ENCODE data around the gene AOPEP.
"Not testable (repeated sequence)": the region's sequence is repeated elsewhere in the genome, so short reads cannot be mapped to it uniquely, and the experiment has no call there.

AOPEP gene

DNA sequence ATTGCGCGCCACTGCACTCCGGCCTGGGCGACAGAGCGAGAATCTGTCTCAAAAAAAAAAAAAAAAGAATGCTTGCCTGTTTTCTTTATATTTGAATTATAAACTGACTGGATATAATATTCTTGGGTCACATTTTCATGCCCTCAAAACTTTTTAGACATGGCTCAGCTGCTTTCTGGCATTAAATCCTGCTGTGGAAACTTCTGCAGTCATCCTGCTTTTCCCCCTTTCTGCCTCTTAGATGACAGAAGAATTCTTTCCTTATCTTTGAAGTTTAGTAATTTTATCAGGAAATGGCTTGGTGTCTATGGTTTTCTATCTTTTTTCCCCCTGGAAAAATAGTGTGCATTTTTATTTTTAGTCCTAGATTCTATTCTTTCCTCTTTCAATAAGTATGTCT lies 234.5 kb downstream of the AOPEP start:
- H3K4me3 ChIP-seq (ENCODE audit: low read depth, low read length) = no peak overlapping the region
- no peak for DNase-seq (ENCODE audit: low read depth)

DNA sequence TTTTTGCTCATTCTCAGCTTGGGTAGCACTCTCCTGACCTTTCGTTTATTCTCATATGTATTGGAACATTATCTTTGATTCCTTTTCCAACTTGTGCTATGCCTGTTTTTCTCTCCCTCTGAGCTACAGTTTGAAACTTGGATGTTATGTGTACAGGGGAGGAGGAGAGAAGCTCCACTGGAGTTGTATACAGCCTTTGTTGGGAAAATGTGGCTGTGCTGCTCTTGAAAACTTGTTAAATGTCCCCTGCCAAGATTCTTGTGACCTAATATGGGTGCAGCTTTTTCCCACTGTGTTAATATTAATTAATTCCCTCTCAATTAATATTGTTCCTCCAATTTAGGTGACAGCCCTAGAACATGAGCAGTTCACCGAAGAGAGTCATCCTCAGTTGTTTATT lies 235.4 kb downstream of the AOPEP start:
- DNase-seq (ENCODE audit: low read depth) = no peak
- H3K4me3 ChIP-seq (ENCODE audit: low read depth, low read length) = no peak overlapping the region

DNA sequence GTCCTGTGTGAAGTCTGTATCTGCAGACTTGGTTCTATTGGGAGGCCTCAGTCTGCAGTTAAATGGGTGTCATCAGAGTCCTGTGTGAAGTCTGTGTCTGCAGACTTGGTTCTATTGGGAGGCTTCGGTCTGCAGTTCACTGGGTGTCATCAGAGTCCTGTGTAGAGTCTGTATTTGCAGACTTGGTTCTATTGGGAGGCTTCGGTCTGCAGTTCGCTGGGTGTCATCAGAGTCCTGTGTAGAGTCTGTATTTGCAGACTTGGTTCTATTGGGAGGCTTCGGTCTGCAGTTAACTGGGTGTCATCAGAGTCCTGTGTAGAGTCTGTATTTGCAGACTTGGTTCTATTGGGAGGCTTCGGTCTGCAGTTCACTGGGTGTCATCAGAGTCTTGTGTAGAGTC lies 239.1 kb downstream of the AOPEP start:
- not testable (repeated sequence) for H3K4me3 ChIP-seq (ENCODE audit: low read depth, low read length); DNase-seq (ENCODE audit: low read depth)

DNA sequence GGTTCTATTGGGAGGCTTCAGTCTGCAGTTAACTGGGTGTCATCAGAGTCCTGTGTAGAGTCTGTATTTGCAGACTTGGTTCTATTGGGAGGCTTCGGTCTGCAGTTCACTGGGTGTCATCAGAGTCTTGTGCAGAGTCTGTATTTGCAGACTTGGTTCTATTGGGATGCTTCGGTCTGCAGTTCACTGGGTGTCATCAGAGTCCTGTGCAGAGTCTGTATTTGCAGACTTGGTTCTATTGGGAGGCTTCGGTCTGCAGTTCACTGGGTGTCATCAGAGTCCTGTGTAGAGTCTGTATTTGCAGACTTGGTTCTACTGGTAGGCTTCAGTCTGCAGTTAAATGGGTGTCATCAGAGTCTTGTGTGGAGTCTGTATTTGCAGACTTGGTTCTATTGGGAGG lies 239.5 kb downstream of the AOPEP start:
- H3K4me3 ChIP-seq (ENCODE audit: low read depth, low read length); DNase-seq (ENCODE audit: low read depth): not testable (repeated sequence)

DNA sequence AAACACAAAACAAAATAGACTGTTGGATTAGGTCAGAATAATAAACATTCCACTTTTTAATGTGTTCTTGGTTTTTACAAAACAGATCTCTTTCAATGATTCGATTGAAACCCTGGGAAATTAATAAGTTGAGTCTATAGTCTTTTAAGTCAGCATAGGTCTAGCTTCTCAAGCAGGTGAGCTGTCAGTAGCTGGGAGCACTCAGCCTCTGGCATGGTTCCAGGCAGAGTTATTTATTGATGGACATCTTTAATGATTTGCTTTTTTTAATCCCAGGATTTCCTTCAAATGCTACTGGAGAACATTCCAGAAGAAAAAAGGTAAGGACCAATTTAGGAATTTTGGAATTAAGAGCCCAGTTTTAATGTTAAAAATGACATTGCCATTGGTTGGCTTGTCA lies 241.0 kb downstream of the AOPEP start:
- H3K4me3 ChIP-seq (ENCODE audit: low read depth, low read length) = no peak overlapping the region
- DNase-seq (ENCODE audit: low read depth) = no peak

DNA sequence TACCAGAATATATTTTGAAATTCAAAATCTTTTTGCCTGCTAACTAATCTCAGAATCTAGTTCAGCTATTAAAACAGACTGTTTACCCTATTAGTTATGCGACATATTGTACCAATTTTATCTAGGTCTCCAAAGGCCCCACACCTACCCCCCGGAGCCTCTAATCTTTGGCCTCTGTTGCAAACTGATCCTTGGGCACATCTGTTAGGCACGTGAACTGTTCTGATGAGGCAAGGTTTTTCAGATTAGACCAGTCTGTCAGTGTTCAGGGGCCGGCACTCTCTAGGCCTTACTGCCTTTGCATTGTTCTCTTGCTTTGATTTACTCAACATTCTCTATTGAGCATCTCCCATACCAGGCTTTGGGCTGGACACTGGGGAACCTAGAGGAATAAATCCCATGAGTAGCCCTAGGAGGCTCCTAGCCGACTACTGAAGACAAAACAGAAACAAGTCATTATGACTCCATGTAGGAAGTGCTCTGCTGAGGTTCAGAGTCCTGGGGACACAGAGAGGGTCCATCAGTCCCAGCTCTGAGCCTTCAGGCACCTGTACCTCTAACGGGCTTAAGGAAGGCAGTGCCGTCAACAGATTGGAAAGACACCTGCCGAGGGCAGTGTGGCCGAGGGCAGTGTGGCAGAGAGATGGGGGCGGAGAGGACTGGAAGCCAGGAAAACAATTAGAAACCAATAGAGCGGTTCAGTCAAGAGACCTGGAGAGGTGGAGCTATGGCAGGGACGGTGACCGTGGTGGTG lies 245.1 kb downstream of the AOPEP start:
- DNase-seq (ENCODE audit: low read depth) = no peak
- H3K4me3 ChIP-seq (ENCODE audit: low read depth, low read length) = no peak overlapping the region

DNA sequence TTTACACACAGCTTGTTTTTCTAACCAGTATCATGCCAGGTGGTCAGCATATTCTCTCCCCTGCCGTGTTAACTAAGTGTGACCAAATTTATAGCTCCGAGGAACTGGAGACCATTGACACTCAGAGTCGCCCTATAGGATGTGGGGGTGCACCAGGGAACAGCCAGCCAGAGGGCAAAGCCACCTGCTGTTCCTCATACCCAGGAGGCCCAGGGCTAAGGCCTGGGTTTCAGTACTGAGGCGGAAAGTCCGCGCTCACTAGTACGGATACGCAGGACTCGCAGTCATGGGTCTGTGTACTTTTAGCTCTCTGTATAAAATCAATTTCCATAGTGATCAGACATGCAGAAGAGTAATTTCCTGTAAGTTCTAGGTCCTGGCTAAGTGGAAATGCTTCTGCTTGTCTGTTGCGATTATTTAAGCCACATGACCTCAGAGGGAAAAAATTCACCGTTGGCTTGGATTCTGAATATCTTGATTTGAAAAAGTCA lies 247.0 kb downstream of the AOPEP start:
- H3K4me3 ChIP-seq (ENCODE audit: low read depth, low read length) = no peak overlapping the region
- DNase-seq (ENCODE audit: low read depth) = no peak

DNA sequence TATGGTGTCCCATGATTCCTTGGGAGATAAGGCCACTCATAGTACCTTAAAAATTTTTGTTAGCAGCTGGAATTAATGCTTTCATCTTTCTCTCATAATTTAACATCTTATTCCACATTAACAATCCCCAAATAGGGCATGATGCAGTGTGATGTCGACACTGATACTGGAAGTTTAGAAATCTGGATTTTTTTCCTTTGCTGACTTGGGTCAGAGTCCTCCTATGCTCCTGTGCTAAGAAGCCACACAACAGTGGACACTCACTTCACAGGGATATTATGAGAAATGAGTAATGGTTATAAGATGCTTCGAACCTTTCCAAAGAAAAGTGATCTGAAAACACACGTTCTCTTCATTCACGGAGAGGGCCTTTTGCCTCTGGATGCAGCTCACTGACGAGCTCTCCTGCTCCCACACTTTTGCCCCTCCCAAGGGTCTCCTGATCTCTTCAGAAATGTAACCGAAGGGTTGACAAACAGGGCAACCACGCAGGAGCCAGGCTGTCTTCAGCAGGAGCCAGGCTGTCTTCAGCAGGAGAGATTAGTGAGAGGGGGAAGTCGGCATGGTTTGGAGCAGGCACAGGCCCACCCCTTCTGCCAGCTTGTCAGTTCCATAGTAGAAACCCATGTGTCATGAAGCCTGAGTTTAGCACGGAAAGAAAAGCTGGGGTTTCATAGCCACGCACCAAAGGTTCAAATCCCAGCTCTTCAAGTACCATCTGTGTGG lies 247.8 kb downstream of the AOPEP start:
- no peak for DNase-seq (ENCODE audit: low read depth)
- H3K4me3 ChIP-seq (ENCODE audit: low read depth, low read length) = no peak overlapping the region

DNA sequence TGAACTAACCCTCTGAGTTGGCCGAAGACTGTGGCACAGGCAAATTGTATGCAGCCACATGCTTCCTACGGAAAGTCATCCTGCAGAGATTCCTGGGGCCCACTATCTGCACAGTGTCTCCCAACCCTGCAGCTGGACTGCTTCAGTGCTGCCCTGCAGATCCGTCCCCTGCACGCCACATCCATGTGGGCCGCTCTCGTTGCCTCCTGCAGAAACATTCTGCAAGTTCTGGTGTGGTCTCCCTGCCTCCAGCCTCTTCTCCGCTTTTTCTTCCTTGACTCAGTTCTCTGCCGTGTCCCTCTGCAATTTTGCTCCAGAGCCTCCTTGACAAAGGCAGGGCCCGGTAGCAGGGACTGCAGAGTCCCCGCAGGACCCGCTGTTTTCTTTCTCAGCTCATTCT lies 249.0 kb downstream of the AOPEP start:
- no peak for DNase-seq (ENCODE audit: low read depth)
- H3K4me3 ChIP-seq (ENCODE audit: low read depth, low read length) = no peak overlapping the region

DNA sequence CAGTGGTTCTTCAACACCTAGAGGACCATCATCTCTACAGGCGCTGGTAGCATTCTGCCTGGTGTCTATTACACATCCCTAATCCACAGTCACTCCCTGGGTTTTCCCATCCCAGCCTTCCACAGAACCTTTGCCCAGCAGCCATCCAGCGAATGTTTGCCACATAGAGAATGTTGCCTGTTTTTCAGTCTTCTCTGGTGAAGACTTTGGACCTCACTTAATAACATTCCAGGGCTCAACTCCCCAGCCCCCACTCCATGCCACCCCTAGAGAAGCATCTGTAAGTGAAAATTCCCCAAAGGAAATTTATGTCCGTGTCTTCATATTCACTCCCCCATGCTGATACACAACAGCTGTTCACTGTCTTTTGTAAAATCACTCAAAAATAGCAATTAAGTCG lies 249.6 kb downstream of the AOPEP start:
- DNase-seq (ENCODE audit: low read depth) = no peak
- H3K4me3 ChIP-seq (ENCODE audit: low read depth, low read length) = no peak overlapping the region

DNA sequence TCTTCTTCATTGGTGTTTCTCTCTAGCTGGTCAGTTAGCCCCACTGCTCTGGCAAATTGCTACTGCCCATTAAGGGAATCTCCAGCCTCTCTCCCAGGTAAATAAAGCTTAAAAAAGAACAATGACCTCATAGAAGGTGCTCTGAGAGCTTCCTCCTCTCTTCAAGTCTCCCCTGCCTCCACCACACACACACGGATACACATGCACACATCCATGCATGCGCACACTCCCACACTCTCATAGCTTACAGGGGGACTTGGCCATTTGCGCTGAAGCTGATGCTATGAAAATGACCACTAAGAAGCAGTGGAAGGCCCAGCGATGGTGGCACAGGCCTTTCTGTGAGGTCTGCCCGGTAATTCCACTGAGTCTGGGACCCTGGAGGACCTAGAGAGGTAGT lies 250.9 kb downstream of the AOPEP start:
- no peak for DNase-seq (ENCODE audit: low read depth)
- H3K4me3 ChIP-seq (ENCODE audit: low read depth, low read length) = no peak overlapping the region

DNA sequence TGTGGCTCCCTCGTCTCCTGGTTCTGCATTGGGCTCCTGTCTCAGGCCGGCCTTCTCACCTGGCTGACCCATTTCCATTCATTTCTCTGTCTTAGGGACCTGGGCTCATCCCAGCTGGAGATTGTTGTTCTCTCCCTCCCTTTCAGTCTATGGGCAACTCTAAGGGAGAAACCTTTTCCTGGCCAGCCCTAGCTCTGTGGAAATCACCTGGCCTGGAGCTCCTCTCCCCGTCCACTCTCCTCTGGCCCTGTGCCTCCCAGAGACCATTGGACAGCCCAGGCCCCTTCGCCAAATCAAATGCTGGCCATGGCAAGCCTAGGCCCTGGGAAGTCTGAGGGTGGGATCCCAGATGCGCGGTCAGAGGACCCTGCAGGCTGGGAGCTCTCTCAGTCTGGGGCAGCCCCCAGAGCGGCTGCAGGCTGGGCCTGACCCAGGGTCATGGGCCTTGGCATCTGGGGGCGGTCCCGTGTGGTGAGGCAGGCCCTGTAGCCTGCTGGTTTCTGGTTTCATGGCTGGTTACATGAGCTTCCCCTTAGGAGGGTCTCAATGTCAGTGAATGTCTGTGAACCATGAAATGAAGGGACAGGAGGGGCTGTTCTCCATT lies 253.5 kb downstream of the AOPEP start:
- H3K4me3 ChIP-seq (ENCODE audit: low read depth, low read length) = no peak overlapping the region
- DNase-seq (ENCODE audit: low read depth) = no peak

DNA sequence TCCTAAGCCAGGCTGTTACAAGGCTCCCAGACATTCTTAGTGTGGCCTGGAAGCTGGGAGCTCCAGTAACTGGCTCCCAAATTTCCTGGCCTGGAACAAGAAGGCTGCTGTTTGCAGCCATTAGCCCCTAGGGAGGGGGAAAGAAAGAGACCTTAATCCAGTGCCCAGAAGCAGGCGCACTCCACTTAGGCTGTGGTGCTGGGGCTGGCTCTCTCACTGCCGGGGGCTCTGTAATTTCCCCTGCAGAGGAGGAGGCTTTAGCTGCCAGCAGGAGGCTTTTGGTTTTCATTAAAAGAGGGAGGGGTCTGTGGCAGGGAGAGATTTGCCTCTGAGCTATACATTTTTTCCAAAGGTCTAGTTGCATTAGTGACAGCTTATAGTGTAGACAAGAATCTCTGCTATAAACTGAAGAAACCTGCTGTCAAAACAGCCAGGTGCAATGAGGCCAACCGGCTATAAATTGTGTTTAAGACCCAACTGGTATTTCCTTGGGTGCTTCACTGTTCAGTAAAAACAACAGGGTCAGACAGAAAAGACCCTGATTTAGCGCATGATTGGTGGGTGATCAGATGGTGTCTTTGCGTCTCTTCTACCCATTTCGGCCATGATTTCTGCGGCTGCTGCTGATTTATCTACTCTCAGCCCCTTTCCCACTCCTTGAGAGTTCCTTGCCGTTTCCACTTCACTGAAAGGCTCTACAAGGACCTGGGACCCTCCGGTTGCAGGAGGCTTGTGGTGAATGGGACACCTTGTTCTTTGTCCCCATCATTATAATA lies 254.6 kb downstream of the AOPEP start:
- H3K4me3 ChIP-seq (ENCODE audit: low read depth, low read length) = no peak overlapping the region
- no peak for DNase-seq (ENCODE audit: low read depth)

DNA sequence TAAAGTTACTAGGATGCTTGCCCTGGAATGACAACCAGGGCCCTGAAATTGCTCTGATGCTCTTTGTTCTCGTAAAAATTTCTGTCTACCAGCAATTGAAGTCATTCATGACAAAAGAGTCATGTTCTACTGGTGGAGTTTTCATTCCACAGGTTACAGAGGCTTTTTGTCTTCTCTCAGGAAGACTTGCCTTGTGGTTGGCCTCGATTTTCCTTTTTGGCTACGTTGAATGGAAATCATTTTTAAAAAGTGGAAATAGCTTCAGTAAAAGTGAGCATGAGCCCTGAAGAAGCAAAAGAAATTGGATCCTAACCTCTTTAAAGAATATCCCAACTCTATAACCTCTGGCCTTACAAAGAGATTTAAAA lies 255.2 kb downstream of the AOPEP start:
- no peak for DNase-seq (ENCODE audit: low read depth)
- H3K4me3 ChIP-seq (ENCODE audit: low read depth, low read length) = no peak overlapping the region

DNA sequence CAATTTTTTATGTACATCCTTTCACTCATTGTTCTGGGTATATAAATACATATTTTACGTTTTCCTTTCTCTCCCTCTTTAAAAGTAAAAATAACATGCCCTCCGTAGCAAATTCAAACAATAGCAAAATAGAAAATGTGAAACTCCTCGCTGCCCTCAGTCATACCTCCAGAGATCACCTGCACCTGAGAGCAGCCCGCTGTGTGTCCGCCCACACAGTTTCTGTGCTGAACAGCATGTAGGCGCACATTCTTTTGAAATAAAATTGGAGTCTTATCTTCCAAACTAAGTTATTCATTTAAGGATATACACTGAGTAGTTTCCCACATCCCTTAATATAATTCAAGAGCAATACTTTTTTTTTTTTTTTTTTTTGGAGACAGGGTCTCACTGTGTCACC lies 255.7 kb downstream of the AOPEP start:
- DNase-seq (ENCODE audit: low read depth) = no peak
- H3K4me3 ChIP-seq (ENCODE audit: low read depth, low read length) = no peak overlapping the region

DNA sequence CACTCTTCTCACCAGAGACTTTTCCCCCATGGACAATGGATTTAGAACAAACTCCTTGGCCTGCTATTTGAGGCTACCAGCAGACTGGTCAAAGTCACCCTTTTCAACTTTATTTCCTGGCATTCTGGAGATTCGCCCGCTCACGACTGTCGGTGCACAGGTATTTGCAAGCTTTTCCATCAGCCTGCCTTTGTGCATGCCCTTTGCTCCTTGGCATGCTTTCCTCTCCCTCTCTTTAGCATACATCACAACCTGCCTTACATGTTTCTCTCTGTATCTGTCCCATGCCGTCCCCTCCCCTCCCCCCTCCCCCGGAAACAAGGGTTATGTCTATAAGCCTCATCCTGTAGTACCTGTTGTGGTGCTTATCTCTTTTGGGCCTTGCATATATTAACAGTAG lies 257.1 kb downstream of the AOPEP start:
- no peak overlapping the region for H3K4me3 ChIP-seq (ENCODE audit: low read depth, low read length)
- no peak for DNase-seq (ENCODE audit: low read depth)

DNA sequence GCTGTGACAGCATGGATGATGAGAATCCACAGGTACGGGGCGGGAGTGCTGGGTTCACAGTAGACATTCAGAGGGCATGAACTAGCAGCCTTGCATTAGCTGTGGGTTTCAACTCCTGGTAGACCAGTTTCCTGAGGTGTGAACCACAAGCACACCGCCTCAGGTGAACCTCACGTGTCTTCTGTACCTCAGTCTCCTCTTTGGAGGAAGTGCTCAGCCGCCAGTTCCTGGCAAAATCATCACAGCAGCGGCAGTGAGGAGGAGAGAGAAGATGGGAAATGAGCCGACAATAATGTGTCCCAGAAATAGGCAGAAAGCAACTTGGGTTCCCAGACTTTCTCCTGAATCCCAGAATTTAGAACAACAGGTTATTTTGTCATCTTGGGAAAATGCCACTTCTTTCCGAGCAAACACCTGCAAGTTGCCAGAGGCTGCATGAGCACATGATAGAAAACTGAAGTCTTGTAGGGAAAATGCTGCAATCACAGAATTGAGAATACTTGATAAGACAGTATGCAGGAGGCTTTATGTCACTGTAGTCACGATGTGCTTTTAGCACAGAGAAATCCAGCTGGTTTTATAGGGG lies 258.5 kb downstream of the AOPEP start:
- no peak overlapping the region for H3K4me3 ChIP-seq (ENCODE audit: low read depth, low read length)
- DNase-seq (ENCODE audit: low read depth) = no peak

DNA sequence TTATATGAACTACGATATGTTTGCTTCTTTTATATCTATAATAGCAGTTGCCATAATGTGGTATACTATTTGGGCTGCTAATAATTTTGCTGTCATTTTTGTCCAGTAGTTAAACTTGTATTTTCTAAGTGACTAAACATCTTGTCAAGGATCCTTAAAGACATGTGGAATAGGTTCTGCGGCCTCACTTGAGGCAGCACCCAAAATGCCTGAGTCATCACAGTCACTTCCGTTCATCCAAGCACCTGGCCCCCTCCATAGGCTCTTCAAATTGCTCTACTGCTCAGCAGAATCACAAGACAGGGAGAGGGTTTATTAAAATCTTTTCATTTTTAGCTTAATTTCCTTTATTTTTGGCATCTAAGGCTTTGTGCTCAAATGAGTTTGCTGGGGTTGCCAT lies 259.1 kb downstream of the AOPEP start:
- no peak for DNase-seq (ENCODE audit: low read depth)
- no peak overlapping the region for H3K4me3 ChIP-seq (ENCODE audit: low read depth, low read length)

DNA sequence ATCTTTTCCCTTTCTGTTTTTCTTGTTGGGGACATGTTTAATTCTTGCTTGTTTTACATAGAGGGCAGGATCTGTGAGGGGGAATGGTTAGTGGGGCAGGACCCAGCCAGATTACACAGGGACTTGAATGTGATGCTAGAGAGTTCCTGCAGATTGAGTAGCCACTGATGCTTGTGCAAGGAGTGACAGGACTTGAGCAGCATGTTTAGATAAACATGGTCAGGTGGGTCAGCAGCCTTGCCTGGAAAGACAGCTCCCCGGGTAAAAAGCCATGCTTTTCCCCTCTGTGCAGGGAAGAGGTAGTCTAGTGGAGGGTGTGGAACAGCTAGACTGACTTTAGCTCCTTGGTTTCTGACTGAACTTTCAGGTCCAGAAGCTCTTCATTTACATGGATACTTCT lies 261.2 kb downstream of the AOPEP start:
- H3K4me3 ChIP-seq (ENCODE audit: low read depth, low read length) = no peak overlapping the region
- no peak for DNase-seq (ENCODE audit: low read depth)
